ENCODE measurements around the gene S100A5. TPM values are rescaled to one million over a fixed set of nuclear protein-coding genes. Genes with fewer than 3 reads are reported as not detected.
A peak's percentile ranks its signal among the peaks of the same experiment; 100 is the strongest.
"Not testable (repeated sequence)": the region's sequence is repeated elsewhere in the genome, so short reads cannot be mapped to it uniquely, and the experiment has no call there.

The S100A5 gene
- total and polyA plus RNA-seq, 2 experiments from 2014 or later = 0.41 TPM; not detected in 1

DNA sequence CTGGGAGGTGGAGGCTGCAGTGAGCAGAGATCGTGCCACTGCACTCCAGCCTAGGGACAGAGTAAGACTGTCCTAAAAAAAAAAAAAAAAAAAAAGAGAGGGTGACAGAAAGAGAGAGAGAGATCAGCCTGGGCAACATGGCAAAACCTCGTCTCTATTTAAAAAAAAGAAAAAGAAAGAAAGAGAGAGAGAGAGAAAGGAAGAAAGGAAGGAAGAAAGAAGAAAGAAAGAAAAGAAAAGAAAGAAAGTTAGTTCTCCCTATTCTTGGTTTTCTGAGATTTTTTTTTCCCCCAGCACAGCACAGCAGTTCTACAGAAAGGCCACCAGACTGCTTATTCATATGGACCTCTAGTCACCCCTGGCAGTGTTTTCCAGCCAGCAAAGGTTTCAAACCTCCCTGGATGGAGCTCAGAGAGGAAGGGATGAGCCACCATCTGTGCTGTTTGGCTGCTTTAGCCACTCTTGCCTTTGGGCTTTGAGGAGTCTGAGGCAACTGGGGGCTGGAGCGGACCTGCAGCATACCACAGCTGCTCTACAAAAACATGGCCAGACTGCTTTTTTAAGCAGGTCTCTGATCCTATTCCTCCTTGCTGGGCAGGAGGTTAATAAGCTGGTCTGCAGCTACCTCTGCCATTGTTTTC, 15.5 kb downstream of the S100A5 start:
- no peaks in the 10 kb centered on the region for H3K9me3 ChIP-seq (ENCODE audit: low read depth)
- H4K20me1 ChIP-seq (ENCODE audit: insufficient read depth) = no peaks in the 10 kb centered on the region
- no peak overlapping the region for H3K4me2 ChIP-seq (ENCODE audit: unreplicated experiment)
- WGBS, 2 experiments (ENCODE audit: low coverage in 1 of 2, low lambda C conversion rate in 2 of 2, missing lambda C conversion rate in 2 of 2) = 36 to 39% methylated on average over 3 of the region's 3 CpGs
- no peaks in the 10 kb centered on the region for H3K36me3 ChIP-seq (ENCODE audit: low read depth)
- H3K4me3 ChIP-seq = no peak overlapping the region
- no peaks in the 10 kb centered on the region for H3K27me3 ChIP-seq (replicated peaks; ENCODE audit: insufficient read depth)
- H3F3A ChIP-seq (ENCODE audit: insufficient read depth) = peaks cover 29% of the 10 kb centered on the region
- in situ Hi-C loops (cut with MboI) = no loop called here
- no peak overlapping the region for H3K9ac ChIP-seq
- peak; percentile 71 for DNase-seq
- no peaks in the 10 kb centered on the region for H3K79me2 ChIP-seq (ENCODE audit: insufficient read depth)
- H3K27ac ChIP-seq = peak overlapping the region; percentile 35; the same call in 1 of the 2 replicates
- peaks cover 9% of the 10 kb centered on the region for H3K4me1 ChIP-seq (ENCODE audit: insufficient read depth)
- no peaks in the 10 kb centered on the region for H3K9me2 ChIP-seq (ENCODE audit: insufficient read depth)
- TF ChIP-seq EZH2phosphoT487 (IDR thresholded peaks at IDR 0.05; ENCODE audit: insufficient read depth, low read depth) (no peak), EZH2 (IDR thresholded peaks at IDR 0.05; ENCODE audit: insufficient read depth, poor library complexity, severe bottlenecking) (no peak)
- no peak overlapping the region for H2AFZ ChIP-seq

DNA sequence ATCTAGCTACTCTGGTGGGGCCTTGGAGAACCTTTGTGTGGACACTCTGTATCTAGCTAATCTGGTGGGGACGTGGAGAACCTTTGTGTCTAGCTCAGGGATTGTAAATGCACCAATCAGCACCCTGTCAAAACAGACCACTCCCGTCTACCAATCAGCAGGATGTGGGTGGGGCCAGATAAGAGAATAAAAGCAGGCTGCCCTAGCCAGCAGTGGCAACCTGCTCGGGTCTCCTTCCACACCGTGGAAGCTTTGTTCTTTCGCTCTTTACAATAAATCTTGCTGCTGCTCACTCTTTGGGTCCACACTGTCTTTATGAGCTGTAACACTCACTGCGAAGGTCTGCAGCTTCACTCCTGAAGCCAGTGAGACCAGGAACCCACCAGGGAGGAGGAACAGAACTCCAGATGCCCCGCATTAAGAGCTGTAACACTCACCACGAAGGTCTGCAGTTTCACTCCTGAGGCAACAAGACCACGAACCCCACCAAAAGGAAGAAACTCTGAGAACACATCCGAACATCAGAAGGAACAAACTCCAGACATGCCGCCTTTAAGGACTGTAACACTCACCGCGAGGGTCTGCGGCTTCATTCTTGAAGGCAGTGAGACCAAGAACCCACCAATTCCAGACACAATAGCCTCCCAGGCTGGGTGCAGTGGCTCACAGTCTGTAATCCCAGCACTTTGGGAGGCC, 18.2 kb downstream of the S100A5 start:
- peaks cover 17% of the 10 kb centered on the region for H3F3A ChIP-seq (ENCODE audit: insufficient read depth)
- H3K4me2 ChIP-seq (ENCODE audit: unreplicated experiment); H4K20me1 ChIP-seq (ENCODE audit: insufficient read depth); H2AFZ ChIP-seq; H3K79me2 ChIP-seq (ENCODE audit: insufficient read depth); H3K9me3 ChIP-seq (ENCODE audit: low read depth); DNase-seq; H3K4me3 ChIP-seq; H3K36me3 ChIP-seq (ENCODE audit: low read depth); H3K9ac ChIP-seq; in situ Hi-C loops (cut with MboI); H3K27ac ChIP-seq; H3K27me3 ChIP-seq (replicated peaks; ENCODE audit: insufficient read depth); H3K9me2 ChIP-seq (ENCODE audit: insufficient read depth); H3K4me1 ChIP-seq (ENCODE audit: insufficient read depth): not testable (repeated sequence)
- WGBS, 2 experiments (ENCODE audit: low coverage in 1 of 2, low lambda C conversion rate in 2 of 2, missing lambda C conversion rate in 2 of 2) = 77 to 82% methylated on average over 13 to 14 of the region's 14 CpGs

- in situ Hi-C loops (cut with MboI); H3K9ac ChIP-seq; H3K79me2 ChIP-seq (ENCODE audit: insufficient read depth); H3K4me3 ChIP-seq; DNase-seq; H3K36me3 ChIP-seq (ENCODE audit: low read depth); H3K27me3 ChIP-seq (replicated peaks; ENCODE audit: insufficient read depth); H3K9me3 ChIP-seq (ENCODE audit: low read depth); H2AFZ ChIP-seq; H3K27ac ChIP-seq; H4K20me1 ChIP-seq (ENCODE audit: insufficient read depth); H3K4me2 ChIP-seq (ENCODE audit: unreplicated experiment); H3K4me1 ChIP-seq (ENCODE audit: insufficient read depth); H3K9me2 ChIP-seq (ENCODE audit: insufficient read depth): not testable (repeated sequence)
- peaks cover 17% of the 10 kb centered on the region for H3F3A ChIP-seq (ENCODE audit: insufficient read depth)
- 94 to 96% methylated on average over 27 to 28 of the region's 37 CpGs for WGBS, 2 experiments (ENCODE audit: low coverage in 1 of 2, low lambda C conversion rate in 2 of 2, missing lambda C conversion rate in 2 of 2)
These were observed 18.9 kb downstream of the S100A5 start for GRCh38 chr1:153521808-153522207.

DNA sequence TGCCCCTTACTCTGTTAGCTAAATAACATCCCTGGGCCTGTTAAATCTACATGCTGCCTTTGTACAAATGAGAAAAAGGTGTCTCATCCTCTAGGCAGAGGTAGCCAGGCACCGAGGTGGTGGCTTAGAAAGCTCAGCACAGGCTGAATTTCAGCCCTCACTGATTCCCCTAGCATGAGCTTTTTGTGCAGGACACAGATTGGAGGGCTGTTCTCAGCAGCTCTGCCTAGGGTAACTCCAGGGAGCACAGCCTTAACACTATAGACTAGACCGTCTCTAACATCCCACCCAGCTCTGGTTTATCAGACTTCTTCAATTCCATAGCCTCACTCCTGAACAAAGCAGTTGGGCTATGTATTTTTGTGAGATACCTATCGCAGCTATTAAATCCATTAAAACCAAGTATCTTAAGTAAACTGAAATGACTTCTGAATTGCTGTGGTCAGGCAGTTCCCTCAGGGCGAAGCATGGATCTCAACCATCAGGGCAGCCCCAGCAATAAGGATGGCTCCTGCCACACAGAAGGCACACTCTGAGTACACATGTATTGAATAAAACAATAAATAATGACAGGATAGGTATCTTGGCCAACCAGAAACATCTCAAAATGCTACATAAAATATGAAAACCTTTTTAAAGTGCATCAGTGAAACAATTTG, 19.8 kb downstream of the S100A5 start:
- H3F3A ChIP-seq (ENCODE audit: insufficient read depth) = peaks cover 16% of the 10 kb centered on the region
- no peak overlapping the region for H3K4me3 ChIP-seq
- no peaks in the 10 kb centered on the region for H3K9me3 ChIP-seq (ENCODE audit: low read depth)
- DNase-seq = no peak
- no peak overlapping the region for H3K4me2 ChIP-seq (ENCODE audit: unreplicated experiment)
- H2AFZ ChIP-seq = no peak overlapping the region
- H3K36me3 ChIP-seq (ENCODE audit: low read depth) = no peaks in the 10 kb centered on the region
- in situ Hi-C loops (cut with MboI) = no loop called here
- peaks cover 9% of the 10 kb centered on the region for H3K4me1 ChIP-seq (ENCODE audit: insufficient read depth)
- no peak for TF ChIP-seq EZH2 (IDR thresholded peaks at IDR 0.05; ENCODE audit: insufficient read depth, poor library complexity, severe bottlenecking)
- no peak for TF ChIP-seq EZH2phosphoT487 (IDR thresholded peaks at IDR 0.05; ENCODE audit: insufficient read depth, low read depth)
- no peaks in the 10 kb centered on the region for H3K27me3 ChIP-seq (replicated peaks; ENCODE audit: insufficient read depth)
- H3K27ac ChIP-seq = no peak overlapping the region
- no peaks in the 10 kb centered on the region for H3K9me2 ChIP-seq (ENCODE audit: insufficient read depth)
- H3K9ac ChIP-seq = no peak overlapping the region
- H3K79me2 ChIP-seq (ENCODE audit: insufficient read depth) = no peaks in the 10 kb centered on the region
- no peaks in the 10 kb centered on the region for H4K20me1 ChIP-seq (ENCODE audit: insufficient read depth)
- 93 to 98% methylated on average over 4 of the region's 4 CpGs for WGBS, 2 experiments (ENCODE audit: low coverage in 1 of 2, low lambda C conversion rate in 2 of 2, missing lambda C conversion rate in 2 of 2)

- H3K36me3 ChIP-seq (ENCODE audit: low read depth); H3K4me2 ChIP-seq (ENCODE audit: unreplicated experiment); H4K20me1 ChIP-seq (ENCODE audit: insufficient read depth); H3K9ac ChIP-seq; H3K4me3 ChIP-seq; H2AFZ ChIP-seq; H3K27me3 ChIP-seq (replicated peaks; ENCODE audit: insufficient read depth); in situ Hi-C loops (cut with MboI); H3K27ac ChIP-seq; H3F3A ChIP-seq (ENCODE audit: insufficient read depth); H3K9me3 ChIP-seq (ENCODE audit: low read depth); DNase-seq; H3K9me2 ChIP-seq (ENCODE audit: insufficient read depth); H3K79me2 ChIP-seq (ENCODE audit: insufficient read depth); H3K4me1 ChIP-seq (ENCODE audit: insufficient read depth): not testable (repeated sequence)
- 87 to 91% methylated on average over 5 of the region's 5 CpGs for WGBS, 2 experiments (ENCODE audit: low coverage in 1 of 2, low lambda C conversion rate in 2 of 2, missing lambda C conversion rate in 2 of 2)
These were observed 20.5 kb downstream of the S100A5 start for GRCh38 chr1:153520137-153520691.

Data from GM23248 (cell line).